PC-3 (cell line): ENCODE measurements around the gene TPH2. TPM values are rescaled to one million over a fixed set of nuclear protein-coding genes. Genes with fewer than 3 reads are reported as not detected.

Experiments used
- ATAC-seq: fragments of 200-7000 bp; cut with Tn5 transposase; 2 replicates; pipeline ENCODE4 v1.9.1; 2020; ENCODE audit warnings: mild to moderate bottlenecking, moderate library complexity
- BruUV-seq: library from RNA; stranded (reverse); fragments of 400-500 nt; replicated peaks from 2 replicates; lab custom pipeline; 2021; lab: Mats Ljungman, UMichigan
- CTCF ChIA-PET: fragments of 300-600 bp; sonication (Branson Sonifier 250); formaldehyde crosslinking; loops from one replicate; lab custom pipeline; 2022; ENCODE audit warnings: antibody characterized with exemption; lab: Charles Lee
- POLR2A ChIA-PET: fragments of 300-600 bp; sonication (Branson Sonifier 250); formaldehyde crosslinking; loops from one replicate; lab custom pipeline; 2022; ENCODE audit warnings: antibody characterized with exemption; ENCODE audit not compliant: unreplicated experiment; lab: Charles Lee
- DNase-seq: peaks from one replicate; pipeline ENCODE4 v3.0.0-alpha.2; 2015
- H2AFZ ChIP-seq: fragments of 300-600 bp; sonication (generic); 2 replicates; pipeline ENCODE4 v1.6.0; 2016; ENCODE audit warnings: antibody characterized with exemption, low read length
- H3F3A ChIP-seq: fragments of 300-600 bp; sonication (generic); one replicate; pipeline ENCODE4 v1.6.0; 2017; ENCODE audit warnings: antibody characterized with exemption, low read length, control low read depth, mild to moderate bottlenecking; ENCODE audit not compliant: unreplicated experiment
- H3K27ac ChIP-seq: fragments of 300-600 bp; sonication (generic); 2 replicates; pipeline ENCODE4 v1.5.1; 2016; ENCODE audit warnings: mild to moderate bottlenecking, low read length
- H3K27me3 ChIP-seq: fragments of 300-600 bp; sonication (generic); 2 replicates; pipeline ENCODE4 v1.6.1; 2016; ENCODE audit warnings: low read length, mixed read lengths
- H3K36me3 ChIP-seq: fragments of 300-600 bp; sonication (generic); 2 replicates; pipeline ENCODE4 v1.6.1; 2016; ENCODE audit warnings: low read depth, mixed run types, low read length, mixed read lengths
- H3K4me1 ChIP-seq: fragments of 300-600 bp; sonication (generic); 2 replicates; pipeline ENCODE4 v1.5.1; 2016; ENCODE audit warnings: low read length; ENCODE audit not compliant: insufficient read depth
- H3K4me2 ChIP-seq: fragments of 300-600 bp; sonication (generic); 2 replicates; pipeline ENCODE4 v1.6.0; 2016; ENCODE audit warnings: low read length
- H3K4me3 ChIP-seq: fragments of 300-600 bp; sonication (generic); 2 replicates; pipeline ENCODE4 v1.5.1; 2016; ENCODE audit warnings: mild to moderate bottlenecking, low read length, mixed read lengths
- H3K79me2 ChIP-seq: fragments of 300-600 bp; sonication (generic); 2 replicates; pipeline ENCODE4 v1.6.1; 2017; ENCODE audit warnings: low read length, mixed read lengths
- H3K9ac ChIP-seq: fragments of 300-600 bp; sonication (generic); 2 replicates; pipeline ENCODE4 v1.6.0; 2016; ENCODE audit warnings: mild to moderate bottlenecking, low read length
- H3K9me2 ChIP-seq: fragments of 300-600 bp; sonication (generic); replicated peaks from 2 replicates; pipeline ENCODE4 v1.6.1; 2016; ENCODE audit warnings: mixed run types, low read length, mixed read lengths
- H3K9me3 ChIP-seq: fragments of 300-600 bp; sonication (generic); 2 replicates; pipeline ENCODE4 v1.6.1; 2016; ENCODE audit warnings: low read length, mixed read lengths
- H4K20me1 ChIP-seq: fragments of 300-600 bp; sonication (generic); 2 replicates; pipeline ENCODE4 v1.6.1; 2016; ENCODE audit warnings: low read length, mixed read lengths
- EZH2 ChIP-seq: fragments of 300-600 bp; sonication (generic); IDR thresholded peaks from one replicate; pipeline ENCODE4 v1.6.1; 2017; ENCODE audit warnings: antibody characterized with exemption, mild to moderate bottlenecking, low read length; ENCODE audit not compliant: unreplicated experiment
- EZH2phosphoT487 ChIP-seq: fragments of 300-600 bp; sonication (generic); IDR thresholded peaks from 2 replicates; pipeline ENCODE4 v1.6.1; 2018; ENCODE audit warnings: mild to moderate bottlenecking, antibody characterized with exemption, low read length, borderline replicate concordance
- intact Hi-C: fragments of 100-400 bp; cut with micrococcal nuclease; formaldehyde crosslinking; loops from 2 replicates; pipeline ENCODE4 v1.9.0; 2023
- total RNA-seq: library from RNA; depleted of rRNA; stranded (reverse); fragments of >200 nt; gene quantifications from 2 replicates; pipeline ENCODE4 v1.2.3, GENCODE V29; 2014
- TF ChIP-seq, protein P1 (sequence below): fragments of 300-600 bp; sonication (generic); conservative IDR thresholded peaks from 2 replicates; pipeline ENCODE4 v1.5.1; 2017; ENCODE audit warnings: antibody characterized with exemption, low read depth, mild to moderate bottlenecking, low read length

The TPH2 gene
- total RNA-seq, 1 experiment from 2014 or later: not detected

DNA sequence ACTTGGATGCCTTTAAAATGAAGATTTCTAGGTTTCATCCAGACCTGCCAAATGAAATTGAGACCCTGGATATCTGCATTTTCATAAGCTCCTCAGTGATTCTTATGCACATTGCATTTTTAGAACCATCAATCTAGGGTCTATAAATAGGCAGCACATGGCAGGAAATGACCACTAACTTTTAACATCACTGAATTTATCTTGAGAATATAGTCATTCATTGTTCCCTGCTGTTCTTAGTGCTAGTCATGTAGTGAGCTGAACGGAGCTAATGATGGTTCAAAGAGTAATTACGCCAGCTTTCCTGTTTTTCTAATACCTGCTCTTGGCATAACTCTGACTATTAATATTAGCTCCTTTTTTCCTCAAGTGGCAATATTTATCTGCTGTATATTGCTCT, 91.6 kb downstream of the TPH2 start:
- Histone ChIP-seq H4K20me1 (no peaks in the 10 kb centered on the region), H3K9me2 (no peaks in the 10 kb centered on the region), H3F3A (no peaks in the 10 kb centered on the region), H3K9ac (no peak overlapping the region), H3K36me3 (no peaks in the 10 kb centered on the region), H3K79me2 (no peaks in the 10 kb centered on the region), H3K27me3 (peaks cover 59% of the 10 kb centered on the region), H3K9me3 (no peaks in the 10 kb centered on the region), H3K27ac (no peak overlapping the region), H3K4me1 (no peaks in the 10 kb centered on the region), H3K4me2 (no peak overlapping the region), H2AFZ (no peak overlapping the region), H3K4me3 (no peak overlapping the region)
- intact Hi-C loops: no loop called here
- ATAC-seq (no peak), DNase-seq (no peak)
- TF ChIP-seq EZH2: no peak
- TF ChIP-seq, protein P1, sequence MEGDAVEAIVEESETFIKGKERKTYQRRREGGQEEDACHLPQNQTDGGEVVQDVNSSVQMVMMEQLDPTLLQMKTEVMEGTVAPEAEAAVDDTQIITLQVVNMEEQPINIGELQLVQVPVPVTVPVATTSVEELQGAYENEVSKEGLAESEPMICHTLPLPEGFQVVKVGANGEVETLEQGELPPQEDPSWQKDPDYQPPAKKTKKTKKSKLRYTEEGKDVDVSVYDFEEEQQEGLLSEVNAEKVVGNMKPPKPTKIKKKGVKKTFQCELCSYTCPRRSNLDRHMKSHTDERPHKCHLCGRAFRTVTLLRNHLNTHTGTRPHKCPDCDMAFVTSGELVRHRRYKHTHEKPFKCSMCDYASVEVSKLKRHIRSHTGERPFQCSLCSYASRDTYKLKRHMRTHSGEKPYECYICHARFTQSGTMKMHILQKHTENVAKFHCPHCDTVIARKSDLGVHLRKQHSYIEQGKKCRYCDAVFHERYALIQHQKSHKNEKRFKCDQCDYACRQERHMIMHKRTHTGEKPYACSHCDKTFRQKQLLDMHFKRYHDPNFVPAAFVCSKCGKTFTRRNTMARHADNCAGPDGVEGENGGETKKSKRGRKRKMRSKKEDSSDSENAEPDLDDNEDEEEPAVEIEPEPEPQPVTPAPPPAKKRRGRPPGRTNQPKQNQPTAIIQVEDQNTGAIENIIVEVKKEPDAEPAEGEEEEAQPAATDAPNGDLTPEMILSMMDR: no peak
- TF ChIP-seq EZH2phosphoT487: no peak
- BruUV-seq: no TSS peak
- ChIA-PET POLR2A (no interaction called here), CTCF (no interaction called here)

DNA sequence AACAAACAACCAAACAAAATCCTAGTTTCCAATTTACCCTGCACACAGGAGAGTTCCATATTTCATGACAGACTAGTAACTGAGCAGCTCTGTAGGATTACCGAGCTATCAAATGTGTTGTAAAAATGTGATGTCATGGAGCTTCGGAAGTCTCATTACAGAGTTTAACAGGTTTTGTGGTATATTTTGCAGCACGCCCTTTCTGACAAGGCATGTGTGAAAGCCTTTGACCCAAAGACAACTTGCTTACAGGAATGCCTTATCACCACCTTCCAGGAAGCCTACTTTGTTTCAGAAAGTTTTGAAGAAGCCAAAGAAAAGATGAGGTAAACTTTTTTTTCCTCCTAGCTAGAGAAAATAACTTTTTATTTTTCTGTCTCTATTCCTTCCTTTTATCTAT, 92.4 kb downstream of the TPH2 start:
- Histone ChIP-seq H3K79me2 (no peaks in the 10 kb centered on the region), H3K36me3 (no peaks in the 10 kb centered on the region), H4K20me1 (no peaks in the 10 kb centered on the region), H3F3A (no peaks in the 10 kb centered on the region), H3K27me3 (peaks cover 67% of the 10 kb centered on the region), H3K4me1 (no peaks in the 10 kb centered on the region), H3K9me3 (no peaks in the 10 kb centered on the region), H3K9ac (no peak overlapping the region), H3K4me3 (no peak overlapping the region), H3K9me2 (no peaks in the 10 kb centered on the region), H3K27ac (no peak overlapping the region), H2AFZ (no peak overlapping the region), H3K4me2 (no peak overlapping the region)
- ATAC-seq (no peak), DNase-seq (no peak)
- TF ChIP-seq EZH2: no peak
- TF ChIP-seq, protein P1: no peak
- no peak for TF ChIP-seq EZH2phosphoT487
- CTCF ChIA-PET: no interaction called here
- intact Hi-C loops: no loop called here
- POLR2A ChIA-PET: no interaction called here
- BruUV-seq: no TSS peak

DNA sequence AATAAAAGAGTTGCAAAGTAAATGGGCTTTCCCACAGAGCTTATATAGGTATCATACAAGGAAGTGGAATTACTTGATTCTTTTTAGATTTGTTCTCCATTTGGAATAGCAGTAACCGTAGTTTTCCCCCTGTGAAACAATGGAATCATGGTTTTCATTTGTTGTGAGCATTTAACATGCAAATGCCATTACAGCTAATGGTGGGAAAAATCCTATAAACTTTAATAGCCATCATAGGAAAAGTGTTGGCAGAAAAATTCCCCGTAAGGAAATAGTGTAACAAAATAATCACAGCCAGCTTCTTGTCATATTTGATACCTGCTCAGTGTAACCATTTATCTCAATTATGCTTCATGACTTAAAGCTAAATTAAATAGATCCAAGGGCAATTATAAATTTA, 95.3 kb downstream of the TPH2 start:
- H2AFZ ChIP-seq: no peak overlapping the region
- H3K27me3 ChIP-seq: peaks cover 69% of the 10 kb centered on the region
- no peak overlapping the region for H3K9ac ChIP-seq
- TF ChIP-seq, protein P1: no peak
- no peak for TF ChIP-seq EZH2
- no peak for TF ChIP-seq EZH2phosphoT487
- no peak overlapping the region for H3K27ac ChIP-seq
- no peaks in the 10 kb centered on the region for H3K9me3 ChIP-seq
- H3K9me2 ChIP-seq: no peaks in the 10 kb centered on the region
- H3F3A ChIP-seq: no peaks in the 10 kb centered on the region
- no peak for DNase-seq
- H3K79me2 ChIP-seq: no peaks in the 10 kb centered on the region
- no peak overlapping the region for H3K4me3 ChIP-seq
- no peaks in the 10 kb centered on the region for H4K20me1 ChIP-seq
- no peaks in the 10 kb centered on the region for H3K36me3 ChIP-seq
- ATAC-seq: no peak
- no peak overlapping the region for H3K4me2 ChIP-seq
- ChIA-PET CTCF (no interaction called here), POLR2A (interaction anchor here (0.8 kb wide), 1 partner anchor 229 kb away, joined by 5 read pairs; no protein-coding TSS in a partner anchor)
- intact Hi-C loops: no loop called here
- BruUV-seq: no TSS peak
- no peaks in the 10 kb centered on the region for H3K4me1 ChIP-seq
